OCI-LY7 (cell line): ENCODE results near the gene SWT1. TPM values are rescaled to one million over a fixed set of nuclear protein-coding genes. Genes with fewer than 3 reads are reported as not detected.

Experiments
- BruUV-seq: library from RNA; stranded (reverse); fragments of 400-500 nt; replicated peaks from 2 replicates; lab custom pipeline; 2021; lab: Mats Ljungman, UMichigan
- CTCF ChIA-PET: fragments of 300-600 bp; sonication (Branson Sonifier 250); formaldehyde crosslinking; loops from one replicate; lab custom pipeline; 2022; ENCODE audit warnings: antibody characterized with exemption; ENCODE audit not compliant: unreplicated experiment; lab: Charles Lee
- POLR2A ChIA-PET: fragments of 300-600 bp; sonication (Branson Sonifier 250); formaldehyde crosslinking; loops from one replicate; lab custom pipeline; 2022; ENCODE audit warnings: antibody characterized with exemption; lab: Charles Lee
- DNase-seq: peaks from one replicate; pipeline ENCODE4 v3.0.0-alpha.2; 2015; ENCODE audit warnings: low spot score
- H2AFZ ChIP-seq: fragments of 200-600 bp; sonication (generic), shearing (Covaris generic); 2 replicates; pipeline ENCODE4 v1.6.1; 2014; ENCODE audit warnings: mild to moderate bottlenecking, antibody characterized with exemption, low read length, moderate library complexity
- H3K27ac ChIP-seq: fragments of 200-600 bp; sonication (generic); 2 replicates; pipeline ENCODE4 v1.5.1; 2014; ENCODE audit warnings: mixed run types, low read depth, mild to moderate bottlenecking, moderate library complexity, low read length, inconsistent platforms; ENCODE audit not compliant: poor library complexity, severe bottlenecking
- H3K36me3 ChIP-seq: fragments of 200-600 bp; sonication (generic); 2 replicates; pipeline ENCODE4 v1.6.1; 2014; ENCODE audit warnings: mild to moderate bottlenecking, antibody characterized with exemption, low read length, moderate library complexity, mixed read lengths; ENCODE audit not compliant: insufficient read depth
- H3K4me1 ChIP-seq: fragments of 200-600 bp; sonication (generic); 2 replicates; pipeline ENCODE4 v1.5.1; 2014; ENCODE audit warnings: mild to moderate bottlenecking, low read length; ENCODE audit not compliant: insufficient read depth, poor library complexity, severe bottlenecking
- H3K4me2 ChIP-seq: fragments of 200-600 bp; sonication (generic); 2 replicates; pipeline ENCODE4 v1.6.1; 2014; ENCODE audit warnings: mild to moderate bottlenecking, low read length
- H3K4me3 ChIP-seq: fragments of 200-600 bp; sonication (generic); 2 replicates; pipeline ENCODE4 v1.5.1; 2014; ENCODE audit warnings: mild to moderate bottlenecking, low read depth, low read length; ENCODE audit not compliant: poor library complexity, severe bottlenecking
- H3K79me2 ChIP-seq: fragments of 200-600 bp; sonication (generic); 2 replicates; pipeline ENCODE4 v1.6.1; 2016; ENCODE audit warnings: low read depth, mild to moderate bottlenecking, low read length, moderate library complexity, mixed read lengths; ENCODE audit not compliant: insufficient read depth
- H3K9me2 ChIP-seq: fragments of 200-600 bp; sonication (generic); 2 replicates; pipeline ENCODE4 v1.6.1; 2016; ENCODE audit warnings: mild to moderate bottlenecking, low read length, mixed read lengths; ENCODE audit not compliant: insufficient read depth
- H3K9me3 ChIP-seq: fragments of 200-600 bp; sonication (generic); 2 replicates; pipeline ENCODE4 v1.6.1; 2014; ENCODE audit warnings: mild to moderate bottlenecking, mixed run types, low read length, mixed read lengths
- H4K20me1 ChIP-seq: fragments of 200-600 bp; sonication (generic); 2 replicates; pipeline ENCODE4 v1.6.1; 2014; ENCODE audit warnings: mild to moderate bottlenecking, antibody characterized with exemption, low read length, moderate library complexity, mixed read lengths; ENCODE audit not compliant: insufficient read depth
- CTCF ChIP-seq: fragments of 200-600 bp; sonication (generic); conservative IDR thresholded peaks from 2 replicates; pipeline ENCODE4 v1.5.1; 2014; ENCODE audit warnings: mild to moderate bottlenecking, antibody characterized with exemption, low read length, moderate library complexity, mixed read lengths
- EZH2phosphoT487 ChIP-seq: fragments of 200-600 bp; sonication (generic); IDR thresholded peaks from 2 replicates; pipeline ENCODE4 v1.6.1; 2018; ENCODE audit warnings: low read depth, borderline replicate concordance, mild to moderate bottlenecking, mixed run types, antibody characterized with exemption, low read length, moderate library complexity, mixed read lengths
- intact Hi-C: fragments of 100-400 bp; cut with micrococcal nuclease; formaldehyde crosslinking; loops from one replicate; pipeline ENCODE4 v1.10.0; 2022; ENCODE audit not compliant: unreplicated experiment
- total RNA-seq, 2 experiments: library from RNA; depleted of rRNA in 1 of 2; stranded (reverse); fragments of >200 nt in 1 of 2; shearing (Covaris generic) in 1 of 2; gene quantifications; 2 replicates each; pipeline ENCODE4 v1.2.3, GENCODE V29; 2014 to 2022

Gene SWT1
- total RNA-seq, 2 experiments from 2014 or later = 2.1 to 2.6 TPM

DNA sequence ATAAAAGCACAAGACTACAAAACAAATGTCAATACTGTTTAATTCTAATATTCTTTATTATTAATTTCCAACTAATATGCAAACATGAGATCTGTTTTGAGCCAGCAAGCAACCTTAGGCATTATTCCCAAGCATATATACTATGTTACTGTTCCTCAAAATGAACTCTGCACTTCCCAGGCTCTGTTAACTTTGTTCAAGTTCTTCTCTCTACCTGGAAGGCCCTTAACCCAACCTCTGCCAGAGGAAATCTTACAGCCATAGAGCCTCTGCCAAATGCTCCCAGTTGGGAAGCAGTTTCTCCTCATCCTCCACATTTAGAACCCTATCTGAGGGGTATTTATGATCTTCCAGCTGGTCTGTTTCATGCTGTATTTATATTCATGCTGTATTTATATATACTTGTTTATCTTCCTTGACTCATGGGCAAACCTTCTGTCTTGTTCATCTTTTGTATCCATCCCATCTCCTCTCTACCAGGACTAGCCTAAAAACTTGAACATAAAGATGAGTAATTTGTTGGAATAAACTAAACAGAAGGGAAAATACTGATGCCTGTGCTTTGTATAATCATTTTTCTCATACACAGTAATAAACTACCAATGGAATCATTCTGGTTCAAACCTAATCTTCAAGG is 154.7 kb downstream of the SWT1 start:
- Histone ChIP-seq H4K20me1 (peaks cover 45% of the 10 kb centered on the region), H2AFZ (no peak overlapping the region), H3K36me3 (peaks cover 93% of the 10 kb centered on the region), H3K79me2 (peaks cover 80% of the 10 kb centered on the region), H3K27ac (no peak overlapping the region), H3K9me2 (no peaks in the 10 kb centered on the region), H3K9me3 (no peaks in the 10 kb centered on the region), H3K4me1 (peaks cover 31% of the 10 kb centered on the region), H3K4me3 (no peak overlapping the region), H3K4me2 (no peak overlapping the region)
- TF ChIP-seq CTCF (no peak), EZH2phosphoT487 (no peak)
- CTCF ChIA-PET = no interaction called here
- BruUV-seq = no TSS peak
- POLR2A ChIA-PET = no interaction called here
- no peak for DNase-seq
- intact Hi-C loops = loop anchor here (10.0 kb wide), 1 partner anchor 1257 kb away; the partner anchor contains the start of gene TSEN15

GRCh38 chr1:185312361-185313138 is 155.6 kb downstream of the SWT1 start:
- Histone ChIP-seq H4K20me1 (peaks cover 45% of the 10 kb centered on the region), H3K4me3 (peak overlapping the region; percentile 87), H3K4me1 (peaks cover 31% of the 10 kb centered on the region), H3K4me2 (peak overlapping the region; percentile 74), H3K9me2 (no peaks in the 10 kb centered on the region), H3K79me2 (peaks cover 82% of the 10 kb centered on the region), H2AFZ (no peak overlapping the region), H3K27ac (no peak overlapping the region), H3K9me3 (no peaks in the 10 kb centered on the region), H3K36me3 (peaks cover 84% of the 10 kb centered on the region)
- BruUV-seq = no TSS peak
- CTCF ChIA-PET = no interaction called here
- DNase-seq = peak; percentile 6
- intact Hi-C loops = loop anchor here (10.0 kb wide), 1 partner anchor 1258 kb away; the partner anchor contains the start of gene TSEN15
- POLR2A ChIA-PET = interaction anchor here (1.2 kb wide), 2 partner anchors 8 to 17 kb away, joined by 3 to 4 read pairs; no protein-coding TSS in a partner anchor
- TF ChIP-seq CTCF (no peak), EZH2phosphoT487 (no peak)
